ENCODE measurements around the gene MPG. TPM values are rescaled to one million over a fixed set of nuclear protein-coding genes. Genes with fewer than 3 reads are reported as not detected.
A peak's percentile ranks its signal among the peaks of the same experiment; 100 is the strongest.

MPG gene
- total and polyA plus RNA-seq, 7 donors = 23.0 to 68.1 (median 43.1) TPM

DNA sequence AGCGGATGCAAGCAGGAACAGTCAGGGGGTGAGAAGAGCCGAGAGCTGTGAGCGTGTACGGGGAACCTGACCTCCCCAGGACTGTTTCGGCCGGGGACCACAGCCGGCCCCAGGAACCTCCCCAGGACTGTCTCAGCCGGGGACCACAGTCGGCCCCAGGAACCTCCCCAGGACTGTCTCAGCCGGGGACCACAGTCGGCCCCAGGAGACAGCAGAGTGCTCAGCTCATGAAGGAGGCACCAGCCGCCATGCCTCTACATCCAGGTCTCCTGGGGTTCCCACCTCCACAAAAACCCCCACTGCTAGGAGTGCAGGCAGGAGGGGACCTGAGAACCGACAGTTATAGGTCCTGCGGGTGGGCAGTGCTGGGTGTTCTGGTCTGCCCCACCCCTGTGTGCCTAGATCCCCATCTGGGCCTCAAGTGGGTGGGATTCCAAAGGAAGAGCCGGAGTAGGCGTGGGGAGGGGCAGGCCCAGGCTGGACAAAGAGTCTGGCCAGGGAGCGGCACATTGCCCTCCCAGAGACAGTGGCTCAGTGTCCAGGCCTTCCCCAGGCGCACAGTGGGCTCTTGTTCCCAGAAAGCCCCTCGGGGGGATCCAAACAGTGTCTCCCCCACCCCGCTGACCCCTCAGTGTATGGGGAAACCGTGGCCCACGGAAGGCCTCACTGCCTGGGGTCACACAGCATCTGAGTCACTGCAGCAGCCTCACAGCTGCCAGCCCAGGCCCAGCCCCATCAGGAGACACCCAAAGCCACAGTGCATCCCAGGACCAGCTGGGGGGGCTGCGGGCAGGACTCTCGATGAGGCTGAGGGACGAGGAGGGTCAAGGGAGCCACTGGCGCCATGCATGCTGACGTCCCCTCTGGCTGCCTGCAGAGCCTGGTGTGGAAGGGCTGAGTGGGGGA, 9.9 kb upstream of the MPG start:
- H3K27ac ChIP-seq = peak overlapping the region; percentile 60
- H3K9me3 ChIP-seq = no peaks in the 10 kb centered on the region
- no peak overlapping the region for H3K4me3 ChIP-seq
- 77 to 80% (median 78%) methylated on average over 27 of the region's 27 CpGs for WGBS, 3 donors
- no peak for ATAC-seq
- TF ChIP-seq, protein P1, sequence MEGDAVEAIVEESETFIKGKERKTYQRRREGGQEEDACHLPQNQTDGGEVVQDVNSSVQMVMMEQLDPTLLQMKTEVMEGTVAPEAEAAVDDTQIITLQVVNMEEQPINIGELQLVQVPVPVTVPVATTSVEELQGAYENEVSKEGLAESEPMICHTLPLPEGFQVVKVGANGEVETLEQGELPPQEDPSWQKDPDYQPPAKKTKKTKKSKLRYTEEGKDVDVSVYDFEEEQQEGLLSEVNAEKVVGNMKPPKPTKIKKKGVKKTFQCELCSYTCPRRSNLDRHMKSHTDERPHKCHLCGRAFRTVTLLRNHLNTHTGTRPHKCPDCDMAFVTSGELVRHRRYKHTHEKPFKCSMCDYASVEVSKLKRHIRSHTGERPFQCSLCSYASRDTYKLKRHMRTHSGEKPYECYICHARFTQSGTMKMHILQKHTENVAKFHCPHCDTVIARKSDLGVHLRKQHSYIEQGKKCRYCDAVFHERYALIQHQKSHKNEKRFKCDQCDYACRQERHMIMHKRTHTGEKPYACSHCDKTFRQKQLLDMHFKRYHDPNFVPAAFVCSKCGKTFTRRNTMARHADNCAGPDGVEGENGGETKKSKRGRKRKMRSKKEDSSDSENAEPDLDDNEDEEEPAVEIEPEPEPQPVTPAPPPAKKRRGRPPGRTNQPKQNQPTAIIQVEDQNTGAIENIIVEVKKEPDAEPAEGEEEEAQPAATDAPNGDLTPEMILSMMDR (IDR thresholded peaks at IDR 0.05) = no peak
- intact Hi-C loops (cut with DNase I) = loop anchor here in 1 of 2 donors (2.0 kb wide), 1 partner anchor 29 kb away; no protein-coding TSS in a partner anchor
- H3K4me1 ChIP-seq = peaks cover 58% of the 10 kb centered on the region
- DNase-seq = peak; percentile 59 to 65
- peaks cover 0 to 16% of the 10 kb centered on the region in 2 donors for H3K36me3 ChIP-seq (ENCODE audit: insufficient read depth in 1 of 2, low read depth in 1 of 2)
- H3K27me3 ChIP-seq (ENCODE audit: insufficient read depth in 3 of 3, low read length in 2 of 3) = no peaks in the 10 kb centered on the region

DNA sequence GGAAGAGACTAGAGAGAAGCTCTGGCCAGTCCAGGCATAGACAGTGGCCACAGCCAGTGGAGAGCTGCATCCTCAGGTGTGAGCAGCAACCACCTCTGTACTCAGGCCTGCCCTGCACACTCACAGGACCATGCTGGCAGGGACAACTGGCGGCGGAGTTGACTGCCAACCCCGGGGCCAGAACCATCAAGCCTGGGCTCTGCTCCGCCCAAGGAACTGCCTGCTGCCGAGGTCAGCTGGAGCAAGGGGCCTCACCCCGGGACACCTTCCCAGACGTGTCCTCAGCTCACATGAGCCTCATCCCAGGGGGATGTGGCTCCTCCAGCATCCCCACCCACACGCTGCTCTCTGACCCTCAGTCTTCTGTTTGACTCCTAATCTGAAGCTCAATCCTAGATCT, 8.8 kb upstream of the MPG start:
- no peaks in the 10 kb centered on the region for H3K9me3 ChIP-seq
- H3K4me3 ChIP-seq = no peak overlapping the region
- WGBS, 3 donors = 44 to 58% (median 47%) methylated on average over 8 of the region's 8 CpGs
- ATAC-seq = no peak
- peaks cover 55% of the 10 kb centered on the region for H3K4me1 ChIP-seq
- DNase-seq = no peak
- H3K27me3 ChIP-seq (ENCODE audit: insufficient read depth in 3 of 3, low read length in 2 of 3) = no peaks in the 10 kb centered on the region
- H3K36me3 ChIP-seq (ENCODE audit: insufficient read depth in 1 of 2, low read depth in 1 of 2) = peaks cover 0 to 7% of the 10 kb centered on the region in 2 donors
- intact Hi-C loops (cut with DNase I) = no loop called here
- TF ChIP-seq, protein P1 (IDR thresholded peaks at IDR 0.05) = no peak
- no peak overlapping the region for H3K27ac ChIP-seq

DNA sequence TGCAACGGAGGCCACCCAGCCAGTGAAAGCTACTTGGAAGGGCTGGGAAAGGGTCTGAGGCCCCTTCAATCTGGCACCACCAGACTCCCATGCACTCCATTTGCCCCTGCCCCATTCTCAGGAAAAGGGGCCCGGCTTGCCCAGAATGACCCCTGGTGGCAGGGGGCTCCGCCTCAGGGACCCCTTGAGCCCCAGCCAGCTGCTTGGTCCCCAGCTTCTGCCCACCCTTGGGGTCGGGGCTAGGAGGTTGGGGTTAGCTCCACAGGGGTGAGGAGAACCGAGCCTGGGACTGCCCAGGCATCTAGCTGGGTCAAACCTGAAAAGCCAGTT, 6.8 kb upstream of the MPG start:
- Histone ChIP-seq H3K9me3 (no peaks in the 10 kb centered on the region), H3K4me1 (peaks cover 48% of the 10 kb centered on the region), H3K4me3 (peak overlapping the region; percentile 87), H3K27me3 (ENCODE audit: insufficient read depth in 3 of 3, low read length in 2 of 3) (no peaks in the 10 kb centered on the region), H3K27ac (peak overlapping the region; percentile 87), H3K36me3 (ENCODE audit: insufficient read depth in 1 of 2, low read depth in 1 of 2) (no peaks in the 10 kb centered on the region)
- no peak for ATAC-seq
- peak in 1 of 2 donors; percentile 50 for DNase-seq
- TF ChIP-seq, protein P1 (IDR thresholded peaks at IDR 0.05) = no peak
- intact Hi-C loops (cut with DNase I) = no loop called here
- WGBS, 3 donors = 59 to 69% (median 63%) methylated on average over 5 of the region's 5 CpGs

DNA sequence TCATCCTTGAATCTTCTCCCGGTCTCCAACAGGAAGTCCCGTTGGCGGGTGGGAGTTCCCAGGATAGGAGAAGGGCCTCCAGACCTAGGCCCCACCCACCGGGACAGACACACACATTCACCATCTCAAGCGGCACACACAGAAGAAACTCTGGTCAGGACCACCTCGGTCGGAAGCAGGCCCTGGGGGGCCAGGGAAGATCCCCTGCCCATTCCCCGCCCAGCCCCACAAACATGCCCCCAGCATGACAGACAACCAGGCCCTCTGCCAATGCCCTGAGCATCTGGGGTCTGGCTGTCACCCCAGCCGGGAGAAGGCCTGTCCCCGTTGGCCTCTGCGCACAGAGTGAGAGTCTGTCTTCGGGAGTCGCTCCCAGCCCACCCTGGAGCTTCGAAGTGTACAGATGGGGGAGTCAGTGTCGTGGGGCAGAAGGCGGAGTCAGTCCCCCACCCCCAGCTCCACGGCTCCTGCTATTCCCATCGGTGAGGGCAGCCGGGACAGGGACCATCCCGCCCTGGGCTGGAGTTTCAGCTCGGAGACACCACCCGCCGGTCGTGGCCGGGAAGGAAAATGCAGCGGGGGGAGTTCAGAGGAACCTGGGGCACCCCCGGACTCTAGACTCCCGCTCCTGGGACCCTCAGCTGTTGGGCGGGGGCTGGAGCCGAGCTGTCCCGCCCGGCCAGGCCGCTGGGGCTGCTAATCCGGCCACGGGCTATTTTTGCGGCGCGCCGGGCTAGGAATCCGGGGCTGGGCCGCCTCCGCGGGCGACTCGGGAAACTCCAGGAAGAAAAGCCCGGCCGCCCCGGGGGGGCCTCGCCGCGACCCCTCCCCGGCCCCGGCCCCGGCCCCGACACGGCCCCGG, 6.3 kb upstream of the MPG start:
- TF ChIP-seq, protein P1 (IDR thresholded peaks at IDR 0.05) = no peak
- DNase-seq (peak; percentile 80 to 81), ATAC-seq (peak in 3 of 4 donors; percentile 19 to 33 (median 26))
- intact Hi-C loops (cut with DNase I) = no loop called here
- H3K9me3 ChIP-seq = no peaks in the 10 kb centered on the region
- H3K36me3 ChIP-seq (ENCODE audit: insufficient read depth in 1 of 2, low read depth in 1 of 2) = no peaks in the 10 kb centered on the region
- WGBS, 3 donors = 5 to 6% (median 6%) methylated on average over 38 to 57 of the region's 57 CpGs
- H3K4me3 ChIP-seq = peak overlapping the region; percentile 87
- H3K27ac ChIP-seq = peak overlapping the region; percentile 87
- H3K27me3 ChIP-seq (ENCODE audit: insufficient read depth in 3 of 3, low read length in 2 of 3) = no peaks in the 10 kb centered on the region
- H3K4me1 ChIP-seq = peaks cover 53% of the 10 kb centered on the region

Data from psoas muscle (tissue), 8 donors.